Mucosa of descending colon (tissue), 3 donors: ENCODE measurements around the gene UBE3C. TPM values are rescaled to one million over a fixed set of nuclear protein-coding genes. Genes with fewer than 3 reads are reported as not detected.

Experiments used
- ATAC-seq: fragments of 200-7000 bp; cut with Tn5 transposase; one replicate; pipeline ENCODE4 v1.9.1; 2020; ENCODE audit warnings: mild to moderate bottlenecking, moderate library complexity
- DNase-seq, 3 donors: peaks; one replicate each; pipeline ENCODE4 v3.0.0-alpha.2; 2020
- H3K36me3 ChIP-seq: fragments of 200-600 bp; one replicate; pipeline ENCODE4 v1.8.0; 2021; ENCODE audit warnings: low read depth, mild to moderate bottlenecking
- H3K4me1 ChIP-seq: fragments of 200-600 bp; one replicate; pipeline ENCODE4 v1.8.0; 2021; ENCODE audit warnings: low read depth, mild to moderate bottlenecking
- H3K4me3 ChIP-seq: fragments of 200-600 bp; one replicate; pipeline ENCODE4 v1.8.0; 2021; ENCODE audit warnings: mild to moderate bottlenecking
- H3K9me3 ChIP-seq: fragments of 200-600 bp; one replicate; pipeline ENCODE4 v1.8.0; 2021; ENCODE audit warnings: mild to moderate bottlenecking
- intact Hi-C, 2 donors: fragments of 100-400 bp; cut with DNase I in 1 of 2; cut with micrococcal nuclease in 1 of 2; formaldehyde crosslinking; loops; one replicate each; pipeline versions ENCODE4 v1.11.0 to v1.11.1; 2022; cut with DNase I, micrococcal nuclease
- total RNA-seq, 3 donors: library from RNA; stranded (reverse); fragmentation: NEBNext Ultra II Directional in 2 of 3; extraction: Animal tissue kit (Norgen Biotek cat#: 25700) in 2 of 3; gene quantifications; one replicate each; pipeline versions ENCODE4 v1.2.1 to v1.2.4, GENCODE V29; 2021 to 2023
- TF ChIP-seq, protein P1 (sequence below): fragments of 200-600 bp; IDR thresholded peaks from one replicate; pipeline ENCODE4 v1.8.0; 2022; ENCODE audit warnings: antibody characterized with exemption, mild to moderate bottlenecking
- donor health status: DM: no; HTN: no; CAD: no; lungs with moderate emphysema.
- donor health status: DM: no; HTN: no; CAD: no.
- donor health status: DM: no; HTN: yes; CAD: no.

Gene UBE3C
- total RNA-seq, 3 donors from 2014 or later: 58.1 to 68.0 (median 66.7) TPM

DNA sequence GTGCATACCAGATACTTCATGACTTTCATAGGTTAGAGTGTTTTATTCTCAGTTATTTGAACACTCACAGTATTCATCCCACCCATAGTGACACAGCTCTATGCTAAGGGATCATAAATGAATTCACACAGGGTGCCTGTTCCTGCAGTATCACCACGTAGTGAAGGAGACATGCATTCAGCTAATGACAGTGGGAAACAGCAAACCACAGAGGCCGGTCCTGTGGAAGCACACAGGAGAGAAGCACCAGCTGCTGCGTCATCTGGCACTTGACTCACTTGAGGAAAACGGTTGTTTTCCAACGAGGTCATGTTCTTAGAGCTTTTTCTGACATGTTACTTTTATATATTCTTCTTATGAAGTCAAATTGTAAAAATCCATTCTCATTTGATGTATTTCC is 73.0 kb downstream of the UBE3C start:
- intact Hi-C loops: no loop called here
- Histone ChIP-seq H3K9me3 (no peaks in the 10 kb centered on the region), H3K36me3 (peaks cover 4% of the 10 kb centered on the region), H3K4me1 (no peaks in the 10 kb centered on the region), H3K4me3 (no peak overlapping the region)
- ATAC-seq (no peak), DNase-seq (no peak)
- TF ChIP-seq, protein P1, sequence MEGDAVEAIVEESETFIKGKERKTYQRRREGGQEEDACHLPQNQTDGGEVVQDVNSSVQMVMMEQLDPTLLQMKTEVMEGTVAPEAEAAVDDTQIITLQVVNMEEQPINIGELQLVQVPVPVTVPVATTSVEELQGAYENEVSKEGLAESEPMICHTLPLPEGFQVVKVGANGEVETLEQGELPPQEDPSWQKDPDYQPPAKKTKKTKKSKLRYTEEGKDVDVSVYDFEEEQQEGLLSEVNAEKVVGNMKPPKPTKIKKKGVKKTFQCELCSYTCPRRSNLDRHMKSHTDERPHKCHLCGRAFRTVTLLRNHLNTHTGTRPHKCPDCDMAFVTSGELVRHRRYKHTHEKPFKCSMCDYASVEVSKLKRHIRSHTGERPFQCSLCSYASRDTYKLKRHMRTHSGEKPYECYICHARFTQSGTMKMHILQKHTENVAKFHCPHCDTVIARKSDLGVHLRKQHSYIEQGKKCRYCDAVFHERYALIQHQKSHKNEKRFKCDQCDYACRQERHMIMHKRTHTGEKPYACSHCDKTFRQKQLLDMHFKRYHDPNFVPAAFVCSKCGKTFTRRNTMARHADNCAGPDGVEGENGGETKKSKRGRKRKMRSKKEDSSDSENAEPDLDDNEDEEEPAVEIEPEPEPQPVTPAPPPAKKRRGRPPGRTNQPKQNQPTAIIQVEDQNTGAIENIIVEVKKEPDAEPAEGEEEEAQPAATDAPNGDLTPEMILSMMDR: no peak

DNA sequence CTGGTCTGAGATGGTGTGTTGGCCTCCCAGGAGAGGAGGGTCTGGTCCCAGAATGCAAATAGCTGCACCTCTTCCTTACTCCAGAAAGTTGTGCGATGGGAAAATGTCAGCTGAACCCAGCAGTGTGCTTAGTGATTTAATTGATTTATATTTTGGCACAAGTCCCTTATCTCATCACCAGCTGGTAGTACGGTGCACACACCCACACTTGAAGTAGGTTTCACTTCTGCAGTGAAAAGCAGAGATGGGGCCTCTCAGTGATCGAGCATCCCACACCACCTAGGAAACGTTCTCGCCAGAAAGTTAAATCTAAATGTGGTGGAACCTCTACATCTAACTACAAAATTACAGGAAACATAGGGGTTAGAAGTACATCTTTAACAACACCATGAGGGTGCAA is 80.4 kb downstream of the UBE3C start:
- Histone ChIP-seq H3K36me3 (peaks cover 3% of the 10 kb centered on the region), H3K9me3 (no peaks in the 10 kb centered on the region), H3K4me3 (no peak overlapping the region), H3K4me1 (no peaks in the 10 kb centered on the region)
- intact Hi-C loops: no loop called here
- TF ChIP-seq, protein P1: no peak
- no peak for ATAC-seq
- no peak for DNase-seq

DNA sequence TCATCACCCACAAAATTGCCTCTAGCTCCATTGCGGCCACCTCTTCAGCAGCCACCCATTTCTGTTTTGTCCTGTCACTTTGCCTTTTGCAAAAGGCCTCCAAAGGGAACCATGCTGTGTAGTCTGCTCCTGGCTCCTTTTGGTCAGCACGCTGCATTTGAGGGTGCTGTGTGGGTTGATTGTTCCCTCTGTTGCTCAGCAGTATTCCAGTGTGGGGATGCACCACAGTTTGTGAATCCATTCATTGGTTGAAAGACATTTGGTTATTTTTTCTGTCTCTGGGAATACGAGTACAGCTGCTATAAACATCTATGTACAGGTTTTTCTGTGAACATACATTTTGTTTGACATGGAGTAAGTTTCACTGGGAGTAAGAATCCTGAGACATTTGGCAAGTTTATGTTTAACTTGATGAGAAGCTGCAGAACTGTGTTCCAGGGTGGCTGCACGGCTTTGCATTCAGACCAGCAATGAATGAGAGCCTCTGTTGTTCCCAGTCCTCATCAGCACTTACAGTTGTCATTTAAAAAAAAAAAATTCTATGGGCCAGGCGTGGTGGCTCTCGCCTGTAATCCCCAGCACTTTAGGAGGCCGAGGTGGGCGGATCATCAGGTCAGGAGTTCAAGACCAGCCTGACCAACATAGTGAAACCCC is 82.3 kb downstream of the UBE3C start:
- no peak for DNase-seq
- no peaks in the 10 kb centered on the region for H3K9me3 ChIP-seq
- intact Hi-C loops: no loop called here
- H3K4me1 ChIP-seq: no peaks in the 10 kb centered on the region
- no peak for ATAC-seq
- TF ChIP-seq, protein P1: no peak
- H3K36me3 ChIP-seq: peaks cover 7% of the 10 kb centered on the region
- H3K4me3 ChIP-seq: no peak overlapping the region

DNA sequence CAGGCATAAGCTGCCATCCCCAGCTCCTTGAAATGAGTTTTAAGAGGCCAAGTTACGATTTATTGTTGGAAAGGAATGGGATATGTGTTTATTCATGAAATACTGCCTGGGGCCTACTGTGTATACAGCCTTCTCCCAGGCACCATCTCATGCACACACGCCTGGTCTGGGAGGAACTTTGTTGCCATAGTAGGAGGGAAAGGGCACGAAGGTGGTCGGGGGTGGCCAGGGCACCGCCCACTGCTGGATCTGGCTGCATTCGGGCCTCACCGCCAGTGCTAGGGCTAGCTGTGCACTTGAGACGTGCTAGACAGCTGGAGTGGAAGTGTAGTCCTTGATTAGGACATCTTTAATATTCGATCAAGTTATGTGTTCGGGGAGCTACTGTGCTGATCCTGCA is 84.0 kb downstream of the UBE3C start:
- Histone ChIP-seq H3K9me3 (no peaks in the 10 kb centered on the region), H3K36me3 (peaks cover 7% of the 10 kb centered on the region), H3K4me1 (no peaks in the 10 kb centered on the region), H3K4me3 (no peak overlapping the region)
- no peak for DNase-seq
- TF ChIP-seq, protein P1: no peak
- intact Hi-C loops: no loop called here
- ATAC-seq: no peak

DNA sequence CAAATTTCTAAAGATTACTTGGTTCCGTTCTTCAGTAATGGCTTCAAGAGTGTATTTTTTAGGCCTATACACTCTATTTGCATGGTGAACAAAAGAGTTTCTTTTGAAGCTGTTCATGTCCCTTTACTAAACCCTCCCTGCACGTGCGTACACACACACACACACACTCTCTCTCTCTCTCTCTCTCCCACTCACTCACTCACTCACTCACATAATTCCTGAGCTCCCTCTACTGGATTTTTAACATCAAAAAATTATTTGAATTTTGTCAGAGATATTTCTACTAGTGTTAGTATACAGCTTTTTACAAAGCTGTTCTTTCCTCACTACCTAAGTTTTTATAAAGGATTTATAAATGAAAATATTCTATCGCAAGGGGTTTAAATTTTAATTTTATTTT is 85.9 kb downstream of the UBE3C start:
- H3K36me3 ChIP-seq: peaks cover 7% of the 10 kb centered on the region
- no peaks in the 10 kb centered on the region for H3K9me3 ChIP-seq
- TF ChIP-seq, protein P1: no peak
- H3K4me3 ChIP-seq: no peak overlapping the region
- no peak for DNase-seq
- no peaks in the 10 kb centered on the region for H3K4me1 ChIP-seq
- intact Hi-C loops: no loop called here
- no peak for ATAC-seq
